BJ (cell line): ENCODE measurements around the gene NFKB1. TPM values are rescaled to one million over a fixed set of nuclear protein-coding genes. Genes with fewer than 3 reads are reported as not detected.

ENCODE experiments used
- CTCF ChIA-PET: fragments of 350-600 bp; formaldehyde crosslinking; extraction: SDS; loops from one replicate; lab custom pipeline; 2021; ENCODE audit warnings: antibody characterized with exemption, inconsistent platforms; lab: Yijun Ruan, JAX
- POLR2A ChIA-PET: fragments of 300-600 bp; sonication (Branson Sonifier 250); formaldehyde crosslinking; extraction: SDS; loops from one replicate; lab custom pipeline; 2021; ENCODE audit warnings: antibody characterized with exemption; lab: Charles Lee
- DNase-seq: peaks from one replicate; pipeline ENCODE4 v3.0.0-alpha.2; 2011; ENCODE audit warnings: low read depth
- H3K27me3 ChIP-seq: 2 replicates; pipeline ENCODE4 v1.6.0; 2011; ENCODE audit warnings: low read length; ENCODE audit not compliant: control insufficient read depth, insufficient read depth
- H3K36me3 ChIP-seq: 2 replicates; pipeline ENCODE4 v1.5.1; 2011; ENCODE audit warnings: low read length; ENCODE audit not compliant: control insufficient read depth, insufficient read depth
- H3K4me3 ChIP-seq: 2 replicates; pipeline ENCODE4 v1.5.1; 2011; ENCODE audit warnings: low read depth, mild to moderate bottlenecking, control low read depth, low read length
- polyA plus RNA-seq: library from polyadenylated mRNA; depleted of rRNA; stranded (reverse); fragments of >200 nt; gene quantifications from 2 replicates; pipeline ENCODE4 v1.2.3, GENCODE V29; 2011
- TF ChIP-seq, protein P1 (sequence below): IDR thresholded peaks from 2 replicates; pipeline ENCODE4 v1.5.1; 2011; ENCODE audit warnings: low read depth, mild to moderate bottlenecking, control low read depth, inconsistent platforms, low read length, moderate library complexity; ENCODE audit not compliant: insufficient read depth

The NFKB1 gene
- polyA plus RNA-seq, 1 experiment, result 16.6 TPM

DNA sequence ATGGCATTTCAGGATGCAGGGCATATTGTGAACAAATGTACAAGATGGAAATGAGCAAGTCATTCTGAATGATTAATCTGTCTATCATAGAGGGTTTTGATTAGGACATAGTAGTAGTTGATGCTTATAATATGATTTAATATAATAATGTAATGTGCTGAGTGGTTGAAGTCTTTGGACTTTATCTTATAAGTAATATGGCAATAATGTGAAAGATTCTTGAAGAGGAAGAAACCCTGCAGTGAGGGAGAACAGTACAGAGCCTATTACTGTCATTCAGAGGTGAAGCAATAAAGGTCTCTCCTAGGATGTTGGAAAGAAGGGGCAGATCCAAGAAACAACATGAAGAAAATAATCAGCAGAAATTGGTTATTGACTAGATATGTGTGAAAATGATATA is 16.6 kb downstream of the NFKB1 start:
- no peak for DNase-seq
- no peak overlapping the region for H3K4me3 ChIP-seq
- ChIA-PET CTCF (no interaction called here), POLR2A (no interaction called here)
- H3K36me3 ChIP-seq, result no peaks in the 10 kb centered on the region; the same call in 1 of the 2 replicates
- TF ChIP-seq, protein P1, sequence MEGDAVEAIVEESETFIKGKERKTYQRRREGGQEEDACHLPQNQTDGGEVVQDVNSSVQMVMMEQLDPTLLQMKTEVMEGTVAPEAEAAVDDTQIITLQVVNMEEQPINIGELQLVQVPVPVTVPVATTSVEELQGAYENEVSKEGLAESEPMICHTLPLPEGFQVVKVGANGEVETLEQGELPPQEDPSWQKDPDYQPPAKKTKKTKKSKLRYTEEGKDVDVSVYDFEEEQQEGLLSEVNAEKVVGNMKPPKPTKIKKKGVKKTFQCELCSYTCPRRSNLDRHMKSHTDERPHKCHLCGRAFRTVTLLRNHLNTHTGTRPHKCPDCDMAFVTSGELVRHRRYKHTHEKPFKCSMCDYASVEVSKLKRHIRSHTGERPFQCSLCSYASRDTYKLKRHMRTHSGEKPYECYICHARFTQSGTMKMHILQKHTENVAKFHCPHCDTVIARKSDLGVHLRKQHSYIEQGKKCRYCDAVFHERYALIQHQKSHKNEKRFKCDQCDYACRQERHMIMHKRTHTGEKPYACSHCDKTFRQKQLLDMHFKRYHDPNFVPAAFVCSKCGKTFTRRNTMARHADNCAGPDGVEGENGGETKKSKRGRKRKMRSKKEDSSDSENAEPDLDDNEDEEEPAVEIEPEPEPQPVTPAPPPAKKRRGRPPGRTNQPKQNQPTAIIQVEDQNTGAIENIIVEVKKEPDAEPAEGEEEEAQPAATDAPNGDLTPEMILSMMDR, result no peak
- no peaks in the 10 kb centered on the region for H3K27me3 ChIP-seq

DNA sequence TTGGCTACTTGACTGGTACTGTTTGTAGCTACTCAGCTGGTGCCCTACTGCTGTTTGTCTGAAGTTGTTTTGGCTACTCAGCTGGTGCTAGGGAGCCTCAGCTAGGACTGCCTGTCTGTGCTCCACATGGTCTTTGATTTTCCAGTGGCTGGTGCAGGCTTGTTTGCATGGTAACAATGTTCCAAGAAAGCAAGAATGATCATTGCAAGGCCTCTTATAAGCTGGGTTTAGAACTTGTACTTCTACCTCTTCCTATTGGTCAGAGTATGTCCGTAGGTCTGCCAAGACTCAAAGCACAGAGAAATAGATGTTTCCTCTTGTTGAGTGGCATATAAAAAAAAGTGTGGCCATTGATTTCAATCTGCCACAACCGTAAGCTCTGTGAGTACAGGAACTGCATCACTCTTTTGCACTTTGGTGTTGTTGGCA is 17.6 kb downstream of the NFKB1 start:
- Histone ChIP-seq H3K27me3 (no peaks in the 10 kb centered on the region), H3K4me3 (no peak overlapping the region), H3K36me3 (no peaks in the 10 kb centered on the region; the same call in 1 of the 2 replicates)
- TF ChIP-seq, protein P1, result no peak
- no peak for DNase-seq
- CTCF ChIA-PET, result no interaction called here
- POLR2A ChIA-PET, result no interaction called here

GRCh38 chr4:102519925-102520324 is 18.8 kb downstream of the NFKB1 start:
- CTCF ChIA-PET, result interaction anchor here (0.9 to 1.4 kb wide), 3 partner anchors 8 to 20 kb away, joined by 3 to 4 read pairs (median 3); no protein-coding TSS in a partner anchor
- no peak for DNase-seq
- H3K36me3 ChIP-seq, result no peaks in the 10 kb centered on the region; the same call in 1 of the 2 replicates
- H3K4me3 ChIP-seq, result no peak overlapping the region
- H3K27me3 ChIP-seq, result no peaks in the 10 kb centered on the region
- TF ChIP-seq, protein P1, result no peak
- POLR2A ChIA-PET, result no interaction called here

- ChIA-PET POLR2A (no interaction called here), CTCF (interaction anchor here (1.3 kb wide), 1 partner anchor 8 kb away, joined by 3 read pairs; no protein-coding TSS in a partner anchor)
- Histone ChIP-seq H3K36me3 (no peaks in the 10 kb centered on the region; the same call in 1 of the 2 replicates), H3K4me3 (no peak overlapping the region), H3K27me3 (no peaks in the 10 kb centered on the region)
- TF ChIP-seq, protein P1, result no peak
- DNase-seq, result no peak
Observed at GRCh38 chr4:102521570-102521969, 20.4 kb downstream of the NFKB1 start.

DNA sequence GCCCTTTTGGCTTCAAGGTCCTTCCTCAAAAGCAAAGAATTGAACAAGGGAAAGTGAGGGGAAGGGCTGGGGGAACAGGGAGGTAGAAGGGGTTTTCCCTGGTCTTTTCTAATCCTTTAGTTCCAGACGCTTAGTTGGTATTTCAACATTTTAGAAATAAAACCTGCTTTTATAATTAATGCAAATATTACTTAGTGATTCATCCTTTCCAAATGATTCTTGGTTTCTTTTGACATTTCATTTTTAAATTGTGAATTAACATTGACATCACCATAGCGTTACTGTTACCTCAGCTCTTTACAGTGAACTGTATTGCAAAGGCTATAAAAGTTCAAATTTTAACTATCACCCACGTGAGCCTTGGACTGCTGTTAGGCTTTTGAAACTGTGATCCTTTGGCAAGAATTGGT is 20.9 kb downstream of the NFKB1 start:
- Histone ChIP-seq H3K27me3 (no peaks in the 10 kb centered on the region), H3K4me3 (no peak overlapping the region), H3K36me3 (no peaks in the 10 kb centered on the region; the same call in 1 of the 2 replicates)
- TF ChIP-seq, protein P1, result no peak
- ChIA-PET POLR2A (no interaction called here), CTCF (interaction anchor here (0.5 to 1.3 kb wide), 4 partner anchors 9 to 526 kb away, joined by 3 to 5 read pairs (median 3); no protein-coding TSS in a partner anchor)
- no peak for DNase-seq
